Osteoblast (primary cell): Measurements from ENCODE around the gene CCNY. TPM values are rescaled to one million over a fixed set of nuclear protein-coding genes. Genes with fewer than 3 reads are reported as not detected.

Experiments
- DNase-seq: peaks from one replicate; pipeline ENCODE4 v3.0.0; 2011; ENCODE audit warnings: low spot score, mixed read lengths; ENCODE audit not compliant: insufficient read length; ENCODE audit errors: missing footprints
- H2AFZ ChIP-seq: 2 replicates; pipeline ENCODE4 v1.6.0; 2011; ENCODE audit warnings: mild to moderate bottlenecking, low read length
- H3K27ac ChIP-seq: 2 replicates; pipeline ENCODE4 v1.5.1; 2011; ENCODE audit warnings: mild to moderate bottlenecking, low read depth, low read length, moderate library complexity
- H3K27me3 ChIP-seq: 2 replicates; pipeline ENCODE4 v1.6.0; 2012; ENCODE audit warnings: mild to moderate bottlenecking, control low read depth, inconsistent platforms, low read length, moderate library complexity; ENCODE audit not compliant: insufficient read depth
- H3K36me3 ChIP-seq: 2 replicates; pipeline ENCODE4 v1.5.1; 2011; ENCODE audit warnings: mild to moderate bottlenecking, low read length, control low read depth, moderate library complexity; ENCODE audit not compliant: insufficient read depth
- H3K4me1 ChIP-seq: 2 replicates; pipeline ENCODE4 v1.5.1; 2011; ENCODE audit warnings: mild to moderate bottlenecking, low read length, control low read depth, moderate library complexity; ENCODE audit not compliant: insufficient read depth
- H3K4me2 ChIP-seq: 2 replicates; pipeline ENCODE4 v1.6.0; 2011; ENCODE audit warnings: mild to moderate bottlenecking, low read length; ENCODE audit not compliant: insufficient read depth
- H3K4me3 ChIP-seq: fragments of 200-600 bp; sonication (generic); 3 replicates; pipeline ENCODE4 v1.5.1; 2012; ENCODE audit warnings: mild to moderate bottlenecking, low read length, inconsistent platforms; ENCODE audit not compliant: insufficient read depth
- H3K79me2 ChIP-seq: 2 replicates; pipeline ENCODE4 v1.6.0; 2012; ENCODE audit warnings: mild to moderate bottlenecking, low read length, control low read depth, inconsistent platforms; ENCODE audit not compliant: insufficient read depth
- H3K9me3 ChIP-seq: 2 replicates; pipeline ENCODE4 v1.5.1; 2011; ENCODE audit warnings: low read depth, low read length, control low read depth
- H4K20me1 ChIP-seq: 2 replicates; pipeline ENCODE4 v1.6.0; 2012; ENCODE audit warnings: mild to moderate bottlenecking, low read length, control low read depth; ENCODE audit not compliant: insufficient read depth
- CTCF ChIP-seq: IDR thresholded peaks from 2 replicates; pipeline ENCODE4 v1.5.1; 2011; ENCODE audit warnings: mild to moderate bottlenecking, low read depth, low read length, moderate library complexity; ENCODE audit errors: extremely low read depth
- total RNA-seq: library from RNA; depleted of rRNA; stranded (reverse); fragments of >200 nt; gene quantifications from 2 replicates; pipeline ENCODE4 v1.2.3, GENCODE V29; 2012

The CCNY gene
- total RNA-seq, 1 donor = 53.2 TPM

DNA sequence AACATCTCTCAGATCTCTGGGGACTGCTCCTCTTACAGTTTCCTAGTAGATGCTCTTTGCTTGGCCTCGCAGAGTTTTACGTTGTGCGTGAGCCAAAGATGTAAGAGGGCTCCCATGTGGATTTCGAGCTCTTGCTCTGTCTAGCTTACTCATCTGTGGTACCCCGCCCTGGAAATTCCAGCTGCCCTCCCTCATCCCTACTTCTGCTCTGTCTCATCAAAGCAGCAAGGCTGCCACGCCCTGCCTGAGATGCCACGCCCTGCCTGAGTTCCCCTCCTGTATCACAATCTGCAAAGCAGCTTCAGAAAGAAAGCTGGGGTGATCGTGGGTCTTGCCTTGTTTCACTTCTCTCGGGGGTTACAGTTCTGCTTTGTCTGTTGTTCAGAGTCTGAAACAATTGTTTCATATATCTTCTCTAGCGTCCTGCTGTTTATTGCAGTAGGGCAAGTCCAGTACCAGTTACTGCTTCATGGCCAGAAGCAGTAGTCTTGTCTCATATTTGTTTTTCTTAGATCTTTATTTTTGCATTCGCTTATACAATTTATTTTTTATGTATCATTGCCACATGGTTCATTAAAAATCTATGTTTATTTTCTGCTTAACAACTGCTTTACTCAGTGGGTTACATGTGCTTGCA is 36.1 kb upstream of the CCNY start:
- peak overlapping the region; percentile 14 for H2AFZ ChIP-seq
- H4K20me1 ChIP-seq = no peaks in the 10 kb centered on the region
- peak overlapping the region; percentile 73 for H3K27ac ChIP-seq
- no peaks in the 10 kb centered on the region for H3K79me2 ChIP-seq
- H3K27me3 ChIP-seq = no peaks in the 10 kb centered on the region
- H3K4me1 ChIP-seq = peaks cover 4% of the 10 kb centered on the region
- peak; percentile 92 for DNase-seq
- peak overlapping the region; percentile 66 for H3K4me2 ChIP-seq
- TF ChIP-seq CTCF = no peak
- no peaks in the 10 kb centered on the region for H3K36me3 ChIP-seq
- H3K9me3 ChIP-seq = no peaks in the 10 kb centered on the region
- peak overlapping the region; percentile 22 for H3K4me3 ChIP-seq

- no peak overlapping the region for H2AFZ ChIP-seq
- no peaks in the 10 kb centered on the region for H3K36me3 ChIP-seq
- DNase-seq = peak; percentile 22
- no peaks in the 10 kb centered on the region for H4K20me1 ChIP-seq
- no peak for TF ChIP-seq CTCF
- H3K4me3 ChIP-seq = no peak overlapping the region
- H3K27me3 ChIP-seq = no peaks in the 10 kb centered on the region
- no peaks in the 10 kb centered on the region for H3K79me2 ChIP-seq
- no peak overlapping the region for H3K4me2 ChIP-seq
- H3K4me1 ChIP-seq = peaks cover 13% of the 10 kb centered on the region
- no peak overlapping the region for H3K27ac ChIP-seq
- no peaks in the 10 kb centered on the region for H3K9me3 ChIP-seq
Observed at GRCh38 chr10:35304649-35305048, 31.7 kb upstream of the CCNY start.

- Histone ChIP-seq H3K9me3 (no peaks in the 10 kb centered on the region), H4K20me1 (no peaks in the 10 kb centered on the region), H2AFZ (peak overlapping the region; percentile 68), H3K27ac (peak overlapping the region; percentile 50), H3K36me3 (no peaks in the 10 kb centered on the region), H3K4me3 (no peak overlapping the region), H3K27me3 (no peaks in the 10 kb centered on the region), H3K4me2 (peak overlapping the region; percentile 50), H3K79me2 (no peaks in the 10 kb centered on the region), H3K4me1 (peaks cover 9% of the 10 kb centered on the region)
- DNase-seq = peak; percentile 80
- TF ChIP-seq CTCF = no peak
Observed at GRCh38 chr10:35306852-35307251, 29.5 kb upstream of the CCNY start.

DNA sequence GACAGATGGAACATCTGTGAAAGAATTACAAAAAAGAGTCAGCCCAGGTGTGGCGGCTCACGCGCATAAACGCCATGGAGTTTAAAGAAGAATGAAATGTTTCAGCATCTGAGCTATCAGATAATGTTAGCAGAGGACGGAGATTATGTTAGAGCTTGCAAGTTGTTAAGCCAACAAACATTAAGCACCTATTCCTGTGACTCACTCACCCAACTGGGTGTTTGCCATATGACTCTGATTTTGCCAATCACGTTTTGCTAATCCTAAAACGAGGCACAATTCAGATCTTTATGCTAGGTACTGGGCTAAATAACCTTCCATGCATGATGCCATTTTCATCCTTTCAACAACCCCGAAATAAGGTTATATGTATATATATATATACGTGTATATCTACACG is 29.0 kb upstream of the CCNY start:
- H4K20me1 ChIP-seq = no peaks in the 10 kb centered on the region
- DNase-seq = no peak
- H3K79me2 ChIP-seq = no peaks in the 10 kb centered on the region
- peak overlapping the region; percentile 10 for H2AFZ ChIP-seq
- TF ChIP-seq CTCF = no peak
- no peaks in the 10 kb centered on the region for H3K36me3 ChIP-seq
- H3K4me3 ChIP-seq = no peak overlapping the region
- H3K4me1 ChIP-seq = peaks cover 9% of the 10 kb centered on the region
- no peaks in the 10 kb centered on the region for H3K27me3 ChIP-seq
- H3K27ac ChIP-seq = peak overlapping the region; percentile 50
- H3K4me2 ChIP-seq = peak overlapping the region; percentile 50
- no peaks in the 10 kb centered on the region for H3K9me3 ChIP-seq
